CD4-positive, alpha-beta T cell (primary cell): Measurements from ENCODE around the gene PFN1. TPM values are rescaled to one million over a fixed set of nuclear protein-coding genes. Genes with fewer than 3 reads are reported as not detected.

ENCODE experiments used
- ATAC-seq: fragments of 200-7000 bp; cut with Tn5 transposase; one replicate; pipeline ENCODE4 v1.10.0; 2022; ENCODE audit warnings: mild to moderate bottlenecking; ENCODE audit not compliant: poor library complexity
- CTCF ChIA-PET: fragments of 350-600 bp; sonication (Branson Sonifier 250); formaldehyde crosslinking; loops from one replicate; lab custom pipeline; 2021; ENCODE audit warnings: antibody characterized with exemption, inconsistent platforms; lab: Charles Lee
- POLR2A ChIA-PET: fragments of 350-600 bp; sonication (Branson Sonifier 250); formaldehyde crosslinking; loops from one replicate; lab custom pipeline; 2021; ENCODE audit warnings: antibody characterized with exemption, inconsistent platforms; lab: Charles Lee
- DNase-seq, 14 experiments: peaks; one replicate each; pipeline ENCODE4 v3.0.0-alpha.2; 2013 to 2020; ENCODE audit warnings: mixed read lengths in 2 of 14
- H3K27ac ChIP-seq, 2 donors: one replicate each; pipeline versions ENCODE4 v1.5.1 to v1.7.0; 2013; ENCODE audit warnings: low read length in 2 of 2, low read depth in 1 of 2, mild to moderate bottlenecking in 1 of 2
- H3K27me3 ChIP-seq, 2 experiments: 1 replicate in 1 of 2; 2 replicates in 1 of 2; pipeline versions ENCODE4 v1.6.1 to v1.7.0; 2013; ENCODE audit warnings: low read length in 2 of 2, control low read depth in 1 of 2, mild to moderate bottlenecking in 1 of 2, moderate library complexity in 1 of 2; ENCODE audit not compliant: insufficient read depth in 2 of 2, control insufficient read depth in 1 of 2
- H3K36me3 ChIP-seq: one replicate; pipeline ENCODE4 v1.6.1; 2013; ENCODE audit warnings: low read length, control low read depth; ENCODE audit not compliant: insufficient read depth
- H3K4me1 ChIP-seq: one replicate; pipeline ENCODE4 v1.6.1; 2013; ENCODE audit warnings: low read length, control low read depth; ENCODE audit not compliant: insufficient read depth
- H3K4me3 ChIP-seq: one replicate; pipeline ENCODE4 v1.5.1; 2013; ENCODE audit warnings: mild to moderate bottlenecking, low read length, moderate library complexity
- H3K9me3 ChIP-seq, 2 experiments: 1 replicate in 1 of 2; 2 replicates in 1 of 2; pipeline versions ENCODE4 v1.6.1 to v1.7.0; 2013; ENCODE audit warnings: low read length in 2 of 2, mild to moderate bottlenecking in 2 of 2, control low read depth in 1 of 2, moderate library complexity in 1 of 2; ENCODE audit not compliant: control insufficient read depth in 1 of 2, insufficient read depth in 1 of 2
- H3K27ac Mint-ChIP-seq: one replicate; pipeline ENCODE4 v1.8.0; 2020; ENCODE audit warnings: mixed read lengths
- H3K27me3 Mint-ChIP-seq: one replicate; pipeline ENCODE4 v1.8.0; 2021; ENCODE audit warnings: mixed read lengths
- H3K36me3 Mint-ChIP-seq: one replicate; pipeline ENCODE4 v1.8.0; 2021; ENCODE audit warnings: low read depth, mixed read lengths
- H3K4me1 Mint-ChIP-seq: one replicate; pipeline ENCODE4 v1.8.0; 2021; ENCODE audit warnings: low read depth, mixed read lengths
- H3K4me3 Mint-ChIP-seq: one replicate; pipeline ENCODE4 v1.8.0; 2020; ENCODE audit warnings: mild to moderate bottlenecking, mixed read lengths
- H3K9me3 Mint-ChIP-seq: one replicate; pipeline ENCODE4 v1.8.0; 2020; ENCODE audit warnings: mixed read lengths
- intact Hi-C, 2 experiments: fragments of 100-400 bp; cut with DNase I in 1 of 2; cut with micrococcal nuclease in 1 of 2; formaldehyde crosslinking; loops; one replicate each; pipeline versions ENCODE4 v1.15.1 to v1.9.0; 2023 to 2025; cut with DNase I, micrococcal nuclease
- total RNA-seq, 174 experiments: library from RNA in 2 of 174; stranded (reverse) in 2 of 174; gene quantifications; one replicate each; pipeline ENCODE4 v1.2.3 and lab custom pipeline; 2021 to 2026
- TF ChIP-seq, protein P1 (sequence below): fragments of 200-600 bp; IDR thresholded peaks from one replicate; pipeline ENCODE4 v1.8.0; 2022; ENCODE audit warnings: antibody characterized with exemption, mild to moderate bottlenecking

The PFN1 gene
- total RNA-seq, 2 experiments from 2014 or later, result 349 to 362 TPM

DNA sequence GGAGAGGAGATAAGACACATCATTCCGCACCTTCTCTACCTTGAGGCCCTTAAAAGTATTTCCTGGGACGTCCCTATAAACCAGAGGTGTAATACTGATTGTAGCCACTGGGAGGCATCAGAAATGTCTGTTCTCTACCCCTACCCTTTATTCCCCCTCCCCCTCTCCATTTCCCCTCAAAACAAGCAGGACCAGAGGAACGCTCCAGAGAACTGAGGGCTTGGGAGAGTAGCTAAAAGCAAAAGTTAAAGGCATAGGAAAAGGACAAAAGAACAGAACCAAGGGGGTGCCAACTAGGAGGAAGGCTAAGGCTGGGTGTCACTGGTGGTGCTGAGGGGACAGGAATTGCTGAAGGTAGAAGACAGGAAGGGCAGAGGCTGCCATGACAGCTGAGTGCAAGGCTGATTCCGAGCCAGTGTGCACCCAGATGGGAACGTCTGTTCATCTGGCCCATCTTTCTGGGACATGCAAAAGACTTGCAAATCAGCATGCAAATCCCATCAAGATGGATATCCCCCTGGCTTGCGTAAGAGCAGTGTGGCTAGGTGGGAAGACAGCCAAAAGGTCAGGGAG, 32.4 kb upstream of the PFN1 start:
- Mint-ChIP-seq H3K9me3 (no peaks in the 10 kb centered on the region), H3K27ac (peak overlapping the region; percentile 16), H3K36me3 (peaks cover 69% of the 10 kb centered on the region), H3K27me3 (no peaks in the 10 kb centered on the region), H3K4me1 (peaks cover 20% of the 10 kb centered on the region), H3K4me3 (peak overlapping the region; percentile 47)
- peak in 8 of 14 experiments; percentile 21 to 83 (median 56) for DNase-seq
- ATAC-seq, result peak; percentile 96
- Histone ChIP-seq H3K27ac (no peak overlapping the region), H3K36me3 (peaks cover 67% of the 10 kb centered on the region), H3K4me3 (no peak overlapping the region), H3K9me3 (no peaks in the 10 kb centered on the region), H3K4me1 (peaks cover 24% of the 10 kb centered on the region), H3K27me3 (no peaks in the 10 kb centered on the region)
- ChIA-PET POLR2A (interaction anchor here (1.2 to 4.5 kb wide), 7 partner anchors 8 to 71 kb away, joined by 3 to 27 read pairs (median 7); partner anchors contain the start of genes INCA1, KIF1C, PFN1 and RNF167), CTCF (interaction anchor here (1.0 to 3.0 kb wide), 6 partner anchors 14 to 81 kb away, joined by 3 to 8 read pairs (median 4); partner anchors contain the start of genes CHRNE and INCA1)
- intact Hi-C loops, result loop anchor here (1.0 to 10.0 kb wide), 2 partner anchors 82 to 214 kb away; partner anchors contain the start of gene ZNF594 (in 1 of the 2)
- TF ChIP-seq, protein P1, sequence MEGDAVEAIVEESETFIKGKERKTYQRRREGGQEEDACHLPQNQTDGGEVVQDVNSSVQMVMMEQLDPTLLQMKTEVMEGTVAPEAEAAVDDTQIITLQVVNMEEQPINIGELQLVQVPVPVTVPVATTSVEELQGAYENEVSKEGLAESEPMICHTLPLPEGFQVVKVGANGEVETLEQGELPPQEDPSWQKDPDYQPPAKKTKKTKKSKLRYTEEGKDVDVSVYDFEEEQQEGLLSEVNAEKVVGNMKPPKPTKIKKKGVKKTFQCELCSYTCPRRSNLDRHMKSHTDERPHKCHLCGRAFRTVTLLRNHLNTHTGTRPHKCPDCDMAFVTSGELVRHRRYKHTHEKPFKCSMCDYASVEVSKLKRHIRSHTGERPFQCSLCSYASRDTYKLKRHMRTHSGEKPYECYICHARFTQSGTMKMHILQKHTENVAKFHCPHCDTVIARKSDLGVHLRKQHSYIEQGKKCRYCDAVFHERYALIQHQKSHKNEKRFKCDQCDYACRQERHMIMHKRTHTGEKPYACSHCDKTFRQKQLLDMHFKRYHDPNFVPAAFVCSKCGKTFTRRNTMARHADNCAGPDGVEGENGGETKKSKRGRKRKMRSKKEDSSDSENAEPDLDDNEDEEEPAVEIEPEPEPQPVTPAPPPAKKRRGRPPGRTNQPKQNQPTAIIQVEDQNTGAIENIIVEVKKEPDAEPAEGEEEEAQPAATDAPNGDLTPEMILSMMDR, result peak; percentile 80

DNA sequence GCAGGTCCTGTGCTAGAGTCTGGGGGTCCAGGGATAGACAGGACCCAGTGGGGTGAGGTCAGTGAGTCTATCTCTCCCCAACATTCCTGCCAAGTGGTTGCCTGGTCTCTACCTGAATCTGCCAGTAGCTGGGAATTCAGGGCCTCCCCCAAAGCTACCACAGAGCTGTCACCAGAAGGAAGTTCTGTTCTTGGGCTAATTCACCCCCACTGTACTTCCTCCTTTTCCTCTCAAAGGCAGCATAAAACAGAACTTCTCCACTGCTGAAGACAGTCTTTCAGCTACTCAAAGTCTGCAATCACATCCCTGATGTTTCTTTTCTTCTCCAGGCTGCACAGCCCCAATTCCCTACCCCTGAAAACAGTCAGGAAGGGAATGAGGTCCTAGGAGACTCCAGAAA, 30.4 kb upstream of the PFN1 start:
- Histone ChIP-seq H3K36me3 (peaks cover 79% of the 10 kb centered on the region), H3K27me3 (no peaks in the 10 kb centered on the region), H3K4me3 (no peak overlapping the region), H3K9me3 (no peaks in the 10 kb centered on the region), H3K4me1 (peaks cover 22% of the 10 kb centered on the region), H3K27ac (no peak overlapping the region)
- intact Hi-C loops, result no loop called here
- no peak overlapping the region for H3K27ac Mint-ChIP-seq
- CTCF ChIA-PET, result interaction anchor here (3.0 kb wide), 1 partner anchor 53 kb away, joined by 7 read pairs; no protein-coding TSS in a partner anchor
- DNase-seq (peak in 1 of 14 experiments; percentile 39), ATAC-seq (no peak)
- TF ChIP-seq, protein P1, result no peak
- H3K4me1 Mint-ChIP-seq, result peaks cover 25% of the 10 kb centered on the region
- POLR2A ChIA-PET, result interaction anchor here (0.6 to 4.5 kb wide), 2 partner anchors 11 to 70 kb away, joined by 3 to 27 read pairs; partner anchors contain the start of gene SPAG7
- H3K4me3 Mint-ChIP-seq, result no peak overlapping the region
- H3K9me3 Mint-ChIP-seq, result no peaks in the 10 kb centered on the region
- H3K36me3 Mint-ChIP-seq, result peaks cover 77% of the 10 kb centered on the region
- H3K27me3 Mint-ChIP-seq, result no peaks in the 10 kb centered on the region

DNA sequence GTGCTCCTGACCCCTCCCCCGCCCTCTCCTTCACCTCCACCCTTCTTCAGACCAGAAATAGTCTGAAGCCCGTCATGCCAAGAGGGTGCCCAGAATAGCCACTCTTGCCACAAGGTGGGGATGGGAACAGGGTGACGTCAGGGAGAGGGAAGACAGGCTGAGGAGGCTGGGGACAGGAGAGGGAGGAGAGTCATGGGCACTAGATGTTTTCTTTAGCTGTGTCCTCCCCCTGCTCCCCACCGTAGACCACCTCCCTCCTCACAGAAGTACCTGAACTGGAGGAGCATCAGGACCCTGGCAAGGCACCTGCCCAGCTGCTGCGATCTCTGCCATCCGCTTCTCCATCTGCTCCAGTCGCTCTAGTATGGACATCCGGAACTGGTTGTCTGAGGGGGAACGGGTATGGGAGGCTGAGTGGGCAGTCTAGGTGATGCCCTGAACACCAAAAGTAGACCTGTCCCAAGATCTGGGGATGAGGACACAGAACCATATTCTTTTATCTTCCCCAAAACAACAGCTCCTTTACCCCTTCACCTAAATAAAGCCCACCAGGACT, 25.9 kb upstream of the PFN1 start:
- ATAC-seq (no peak), DNase-seq (no peak)
- H3K4me1 ChIP-seq, result peaks cover 15% of the 10 kb centered on the region
- Mint-ChIP-seq H3K27me3 (no peaks in the 10 kb centered on the region), H3K9me3 (no peaks in the 10 kb centered on the region), H3K4me3 (no peak overlapping the region), H3K4me1 (peaks cover 8% of the 10 kb centered on the region), H3K36me3 (peaks cover 72% of the 10 kb centered on the region), H3K27ac (peak overlapping the region; percentile 49)
- no peaks in the 10 kb centered on the region for H3K9me3 ChIP-seq
- POLR2A ChIA-PET, result interaction anchor here (2.2 kb wide), 2 partner anchors 13 to 34 kb away, joined by 7 to 8 read pairs; partner anchors contain the start of genes CAMTA2, RNF167 and SLC25A11
- CTCF ChIA-PET, result no interaction called here
- peaks cover 78% of the 10 kb centered on the region for H3K36me3 ChIP-seq
- H3K4me3 ChIP-seq, result no peak overlapping the region
- peak overlapping the region in 1 of 2 donors; percentile 36 for H3K27ac ChIP-seq
- no peaks in the 10 kb centered on the region for H3K27me3 ChIP-seq
- TF ChIP-seq, protein P1, result no peak
- intact Hi-C loops, result no loop called here
